Endothelial cell (in vitro differentiated cells): Measurements from ENCODE around the gene CHMP6. TPM values are rescaled to one million over a fixed set of nuclear protein-coding genes. Genes with fewer than 3 reads are reported as not detected.

Experiments used
- DNase-seq: peaks from one replicate; pipeline ENCODE4 v3.0.0; 2021; ENCODE audit warnings: low spot score
- H3K27ac Mint-ChIP-seq: one replicate; pipeline ENCODE4 v1.8.0; 2021; ENCODE audit warnings: mixed read lengths, inconsistent platforms; ENCODE audit not compliant: unreplicated experiment
- H3K27me3 Mint-ChIP-seq: one replicate; pipeline ENCODE4 v1.8.0; 2021; ENCODE audit warnings: mild to moderate bottlenecking, moderate library complexity, mixed read lengths, inconsistent platforms; ENCODE audit not compliant: unreplicated experiment
- H3K36me3 Mint-ChIP-seq: one replicate; pipeline ENCODE4 v1.8.0; 2021; ENCODE audit warnings: mild to moderate bottlenecking, low read depth, mixed read lengths, inconsistent platforms; ENCODE audit not compliant: unreplicated experiment
- H3K4me1 Mint-ChIP-seq: one replicate; pipeline ENCODE4 v1.8.0; 2021; ENCODE audit warnings: mild to moderate bottlenecking, mixed read lengths, inconsistent platforms; ENCODE audit not compliant: unreplicated experiment
- H3K4me3 Mint-ChIP-seq: one replicate; pipeline ENCODE4 v1.8.0; 2021; ENCODE audit warnings: mild to moderate bottlenecking, mixed read lengths, inconsistent platforms; ENCODE audit not compliant: unreplicated experiment
- H3K9me3 Mint-ChIP-seq: one replicate; pipeline ENCODE4 v1.8.0; 2021; ENCODE audit warnings: mixed read lengths, inconsistent platforms; ENCODE audit not compliant: unreplicated experiment
- total RNA-seq: library from RNA; stranded (reverse); fragmentation: NEBNext Ultra II Directional; extraction: Animal tissue kit (Norgen Biotek cat#: 25700); gene quantifications from one replicate; pipeline ENCODE4 v1.2.1, GENCODE V29; 2021; ENCODE audit not compliant: unreplicated experiment
- TF ChIP-seq, protein P1 (sequence below): fragments of 200-600 bp; sonication (generic); IDR thresholded peaks from one replicate; pipeline ENCODE4 v1.5.0; 2021; ENCODE audit warnings: antibody characterized with exemption; ENCODE audit not compliant: unreplicated experiment

Gene CHMP6
- total RNA-seq, 1 donor from 2014 or later = 34.3 TPM

DNA sequence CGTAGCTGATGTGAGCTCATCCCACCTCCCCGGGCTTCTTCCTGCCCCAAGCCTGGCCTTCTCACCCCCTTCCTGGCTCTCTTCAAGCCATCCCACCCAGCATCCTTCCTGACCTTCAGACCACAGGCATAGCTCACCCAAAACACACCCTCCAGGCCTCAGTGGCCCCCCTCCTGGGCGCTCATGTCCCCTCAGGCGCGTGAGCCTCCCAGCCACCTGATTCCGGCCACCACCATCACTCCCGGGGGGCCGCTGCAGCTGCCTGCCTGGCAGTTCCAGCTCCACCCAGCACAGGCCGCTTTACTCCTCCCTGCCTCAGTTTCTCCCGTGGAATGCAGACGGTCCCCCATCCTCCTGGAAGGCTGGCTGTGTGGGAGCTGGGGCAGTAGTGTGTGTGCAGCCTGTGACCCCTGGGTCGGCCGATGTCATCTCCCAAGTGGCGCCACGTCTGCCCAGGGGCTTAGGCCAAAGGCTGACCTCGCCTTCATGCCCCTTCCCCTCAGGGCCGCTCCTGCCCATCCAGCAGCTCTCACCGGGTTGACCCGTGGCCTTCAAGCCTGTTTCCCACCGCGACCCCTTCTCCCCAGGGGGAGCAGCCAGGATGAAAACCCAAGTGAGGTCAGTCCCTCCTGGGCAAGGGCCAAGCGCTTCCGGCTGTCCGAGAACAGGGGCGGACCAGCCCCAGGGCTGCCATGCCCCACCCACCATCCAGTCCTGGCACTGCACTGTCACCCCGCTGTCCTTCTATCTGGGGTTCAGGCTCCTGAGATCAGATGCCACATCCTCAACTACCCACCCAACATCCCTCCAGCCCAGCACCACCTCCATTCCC is 11.9 kb upstream of the CHMP6 start:
- peaks cover 3% of the 10 kb centered on the region for H3K27me3 Mint-ChIP-seq
- H3K4me3 Mint-ChIP-seq = peak overlapping the region; percentile 70
- DNase-seq = no peak

DNA sequence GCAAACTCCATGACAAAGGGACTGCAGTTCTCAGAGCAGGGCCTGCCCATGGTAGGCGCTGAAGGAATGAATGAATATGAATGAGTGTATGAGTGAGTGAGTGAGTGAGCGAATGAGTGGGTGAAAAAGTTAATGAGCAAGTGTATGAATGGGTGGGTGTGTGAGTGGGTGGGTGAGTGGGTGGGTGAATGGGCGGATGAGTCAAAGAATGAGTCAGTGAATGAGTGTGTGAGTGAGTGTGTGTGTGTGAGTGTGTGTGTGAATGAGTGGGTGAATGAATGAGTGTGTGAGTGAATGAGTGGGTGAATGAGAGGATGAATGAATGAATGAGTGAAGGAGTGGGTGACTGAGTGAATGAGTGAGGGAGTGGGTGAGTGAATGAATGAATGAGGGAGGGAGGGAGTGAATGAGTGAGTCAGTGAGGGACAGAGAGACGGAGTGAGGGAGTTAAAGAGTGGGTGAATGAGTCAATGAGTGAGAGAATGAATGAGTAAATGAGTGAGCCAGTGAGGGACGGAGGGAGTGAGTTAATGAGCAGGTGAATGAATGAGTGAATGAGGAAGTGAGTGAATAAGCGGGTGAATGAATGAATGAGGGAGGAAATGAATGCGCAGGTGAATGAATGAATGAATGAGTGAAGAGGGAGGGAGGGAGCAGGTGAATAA is 11.1 kb upstream of the CHMP6 start:
- Mint-ChIP-seq H3K4me3 (peak overlapping the region; percentile 70), H3K9me3 (no peaks in the 10 kb centered on the region), H3K27ac (no peak overlapping the region), H3K36me3 (no peaks in the 10 kb centered on the region), H3K4me1 (peaks cover 5% of the 10 kb centered on the region), H3K27me3 (peaks cover 3% of the 10 kb centered on the region)
- TF ChIP-seq, protein P1, sequence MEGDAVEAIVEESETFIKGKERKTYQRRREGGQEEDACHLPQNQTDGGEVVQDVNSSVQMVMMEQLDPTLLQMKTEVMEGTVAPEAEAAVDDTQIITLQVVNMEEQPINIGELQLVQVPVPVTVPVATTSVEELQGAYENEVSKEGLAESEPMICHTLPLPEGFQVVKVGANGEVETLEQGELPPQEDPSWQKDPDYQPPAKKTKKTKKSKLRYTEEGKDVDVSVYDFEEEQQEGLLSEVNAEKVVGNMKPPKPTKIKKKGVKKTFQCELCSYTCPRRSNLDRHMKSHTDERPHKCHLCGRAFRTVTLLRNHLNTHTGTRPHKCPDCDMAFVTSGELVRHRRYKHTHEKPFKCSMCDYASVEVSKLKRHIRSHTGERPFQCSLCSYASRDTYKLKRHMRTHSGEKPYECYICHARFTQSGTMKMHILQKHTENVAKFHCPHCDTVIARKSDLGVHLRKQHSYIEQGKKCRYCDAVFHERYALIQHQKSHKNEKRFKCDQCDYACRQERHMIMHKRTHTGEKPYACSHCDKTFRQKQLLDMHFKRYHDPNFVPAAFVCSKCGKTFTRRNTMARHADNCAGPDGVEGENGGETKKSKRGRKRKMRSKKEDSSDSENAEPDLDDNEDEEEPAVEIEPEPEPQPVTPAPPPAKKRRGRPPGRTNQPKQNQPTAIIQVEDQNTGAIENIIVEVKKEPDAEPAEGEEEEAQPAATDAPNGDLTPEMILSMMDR = no peak
- no peak for DNase-seq

More for the DNA sequence above, 11.9 kb upstream of the CHMP6 start:
- TF ChIP-seq, protein P1 = no peak
- H3K4me1 Mint-ChIP-seq = peaks cover 5% of the 10 kb centered on the region
- no peaks in the 10 kb centered on the region for H3K36me3 Mint-ChIP-seq
- no peak overlapping the region for H3K27ac Mint-ChIP-seq
- no peaks in the 10 kb centered on the region for H3K9me3 Mint-ChIP-seq

DNA sequence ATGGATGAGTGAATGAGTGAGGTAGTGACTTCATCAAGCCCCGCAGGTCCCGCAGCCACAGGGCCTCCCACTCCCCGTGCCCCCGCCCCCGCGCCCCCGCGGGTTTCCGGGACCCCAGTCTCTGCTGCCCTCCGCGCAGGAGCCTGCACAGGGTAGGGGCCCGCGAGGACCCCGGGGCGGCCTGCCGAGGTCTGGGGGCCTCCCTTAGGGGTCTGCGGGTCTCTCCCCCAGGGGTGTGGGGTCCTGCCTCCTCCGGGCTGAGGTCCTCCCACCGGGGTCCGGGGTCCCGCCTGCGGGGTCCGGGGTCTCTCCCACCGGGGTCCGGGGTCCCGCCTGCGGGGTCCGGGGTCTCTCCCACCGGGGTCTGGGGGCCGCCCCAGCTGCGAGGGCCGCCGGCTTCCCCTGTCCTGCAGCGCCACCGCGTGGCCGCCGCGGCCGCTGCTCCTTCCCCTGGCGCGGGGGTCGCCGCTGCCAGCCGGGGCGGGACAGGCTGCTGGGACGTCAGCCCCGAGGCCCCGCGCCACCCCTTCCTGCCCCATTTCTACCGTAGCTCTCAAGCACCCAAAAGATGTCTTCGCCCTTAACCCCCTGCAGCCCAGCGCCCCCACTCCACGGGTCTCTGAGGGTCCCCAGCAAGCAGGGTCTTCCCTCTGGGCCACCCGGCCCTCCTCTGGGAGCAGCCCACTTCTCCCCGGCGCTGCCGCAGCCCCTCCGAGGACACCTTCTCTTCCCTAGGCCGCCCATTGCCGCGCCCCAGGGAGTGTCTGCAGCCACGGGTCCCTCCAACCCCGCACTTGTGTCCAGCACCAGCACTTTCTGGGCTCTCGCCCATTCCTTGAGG is 10.4 kb upstream of the CHMP6 start:
- peak; percentile 73 for DNase-seq
- no peaks in the 10 kb centered on the region for H3K9me3 Mint-ChIP-seq
- peaks cover 3% of the 10 kb centered on the region for H3K27me3 Mint-ChIP-seq
- H3K36me3 Mint-ChIP-seq = no peaks in the 10 kb centered on the region
- peak overlapping the region; percentile 70 for H3K4me3 Mint-ChIP-seq
- H3K27ac Mint-ChIP-seq = no peak overlapping the region
- H3K4me1 Mint-ChIP-seq = peaks cover 5% of the 10 kb centered on the region
- TF ChIP-seq, protein P1 = peak; percentile 92

DNA sequence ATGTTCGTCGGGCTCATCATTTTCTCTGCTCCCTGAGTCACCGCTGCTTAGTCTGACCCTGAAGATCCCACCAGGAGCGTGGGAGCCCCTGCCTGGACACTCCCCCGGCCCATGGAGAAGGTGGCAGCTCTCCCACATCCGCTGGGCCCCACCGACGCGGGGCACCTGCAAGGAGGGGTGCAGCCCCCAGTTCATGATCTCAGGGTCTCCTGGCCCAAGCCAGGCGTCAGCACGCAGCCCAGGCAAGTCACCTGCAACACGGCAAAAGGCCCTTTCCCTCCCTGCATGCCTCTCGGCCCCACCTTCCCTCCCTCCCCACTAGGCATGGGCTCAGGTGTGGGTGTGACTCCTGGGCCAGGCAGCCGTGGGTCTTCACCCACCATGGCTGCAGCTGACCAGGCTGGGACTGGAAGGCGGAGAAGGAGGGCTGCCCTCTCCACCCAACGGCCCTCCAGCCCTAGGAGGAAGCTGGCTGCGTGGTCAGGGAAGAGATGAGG is 9.7 kb upstream of the CHMP6 start:
- TF ChIP-seq, protein P1 = no peak
- H3K27ac Mint-ChIP-seq = no peak overlapping the region
- peaks cover 5% of the 10 kb centered on the region for H3K4me1 Mint-ChIP-seq
- no peaks in the 10 kb centered on the region for H3K9me3 Mint-ChIP-seq
- H3K27me3 Mint-ChIP-seq = peaks cover 3% of the 10 kb centered on the region
- no peak for DNase-seq
- no peak overlapping the region for H3K4me3 Mint-ChIP-seq
- no peaks in the 10 kb centered on the region for H3K36me3 Mint-ChIP-seq
